Measurements from ENCODE around the gene UBE2D3. TPM values are rescaled to one million over a fixed set of nuclear protein-coding genes. Genes with fewer than 3 reads are reported as not detected.

Gene UBE2D3
- total and polyA plus RNA-seq, 7 donors = 221 to 629 (median 346) TPM

GRCh38 chr4:102791318-102791835 lies 36.0 kb downstream of the UBE2D3 start:
- Histone ChIP-seq H3K4me1 (peaks cover 11% of the 10 kb centered on the region), H3K27me3 (ENCODE audit: insufficient read depth in 3 of 3, low read length in 2 of 3) (no peaks in the 10 kb centered on the region), H3K4me3 (no peak overlapping the region), H3K36me3 (ENCODE audit: insufficient read depth in 1 of 2, low read depth in 1 of 2) (peaks cover 2 to 41% of the 10 kb centered on the region in 2 donors), H3K9me3 (peaks cover 7% of the 10 kb centered on the region), H3K27ac (no peak overlapping the region)
- intact Hi-C loops (cut with DNase I) = no loop called here
- 82 to 89% (median 83%) methylated on average over 7 of the region's 7 CpGs for WGBS, 3 donors
- DNase-seq (no peak), ATAC-seq (peak in 2 of 4 donors; percentile 2 to 9)
- TF ChIP-seq CTCF (IDR thresholded peaks at IDR 0.05) = no peak

- ATAC-seq (peak; percentile 18 to 42 (median 33)), DNase-seq (no peak)
- no peak overlapping the region for H3K27ac ChIP-seq
- TF ChIP-seq CTCF (IDR thresholded peaks at IDR 0.05) = no peak
- H3K36me3 ChIP-seq (ENCODE audit: insufficient read depth in 1 of 2, low read depth in 1 of 2) = peaks cover 2 to 21% of the 10 kb centered on the region in 2 donors
- H3K4me3 ChIP-seq = no peak overlapping the region
- H3K27me3 ChIP-seq (ENCODE audit: insufficient read depth in 3 of 3, low read length in 2 of 3) = no peaks in the 10 kb centered on the region
- H3K9me3 ChIP-seq = peaks cover 7% of the 10 kb centered on the region
- H3K4me1 ChIP-seq = peaks cover 11% of the 10 kb centered on the region
- 74 to 75% (median 74%) methylated on average over 3 of the region's 3 CpGs for WGBS, 3 donors
- intact Hi-C loops (cut with DNase I) = no loop called here
These were observed 38.0 kb downstream of the UBE2D3 start for GRCh38 chr4:102789317-102789717.

- no peak for ATAC-seq
- no peak overlapping the region for H3K27ac ChIP-seq
- no peak for TF ChIP-seq CTCF (IDR thresholded peaks at IDR 0.05)
These were observed 39.4 kb downstream of the UBE2D3 start for GRCh38 chr4:102787944-102788343.

GRCh38 chr4:102787096-102787881 lies 40.1 kb downstream of the UBE2D3 start:
- no peak for TF ChIP-seq CTCF (IDR thresholded peaks at IDR 0.05)
- WGBS, 3 donors = 93 to 95% (median 93%) methylated on average over 7 of the region's 7 CpGs
- Histone ChIP-seq H3K36me3 (ENCODE audit: insufficient read depth in 1 of 2, low read depth in 1 of 2) (peaks cover 2 to 8% of the 10 kb centered on the region in 2 donors), H3K27ac (no peak overlapping the region), H3K9me3 (peaks cover 7% of the 10 kb centered on the region), H3K4me1 (peaks cover 11% of the 10 kb centered on the region), H3K4me3 (no peak overlapping the region), H3K27me3 (ENCODE audit: insufficient read depth in 3 of 3, low read length in 2 of 3) (no peaks in the 10 kb centered on the region)
- intact Hi-C loops (cut with DNase I) = no loop called here
- no peak for DNase-seq
- peak in 3 of 4 donors; percentile 35 to 48 (median 38) for ATAC-seq

More at GRCh38 chr4:102787944-102788343, 39.4 kb downstream of the UBE2D3 start:
- intact Hi-C loops (cut with DNase I) = no loop called here
- H3K4me3 ChIP-seq = no peak overlapping the region
- peaks cover 2 to 11% of the 10 kb centered on the region in 2 donors for H3K36me3 ChIP-seq (ENCODE audit: insufficient read depth in 1 of 2, low read depth in 1 of 2)
- 93 to 95% (median 93%) methylated on average over 3 of the region's 3 CpGs for WGBS, 3 donors
- DNase-seq = no peak
- H3K9me3 ChIP-seq = peaks cover 7% of the 10 kb centered on the region
- no peaks in the 10 kb centered on the region for H3K27me3 ChIP-seq (ENCODE audit: insufficient read depth in 3 of 3, low read length in 2 of 3)
- H3K4me1 ChIP-seq = peaks cover 11% of the 10 kb centered on the region

Data from psoas muscle (tissue), 8 donors.